ENCODE measurements around the gene ACOT7. TPM values are rescaled to one million over a fixed set of nuclear protein-coding genes. Genes with fewer than 3 reads are reported as not detected.
"Not testable (repeated sequence)": the region's sequence is repeated elsewhere in the genome, so short reads cannot be mapped to it uniquely, and the experiment has no call there.

ACOT7 gene
- total RNA-seq, 1 donor from 2014 or later, result 128 TPM

DNA sequence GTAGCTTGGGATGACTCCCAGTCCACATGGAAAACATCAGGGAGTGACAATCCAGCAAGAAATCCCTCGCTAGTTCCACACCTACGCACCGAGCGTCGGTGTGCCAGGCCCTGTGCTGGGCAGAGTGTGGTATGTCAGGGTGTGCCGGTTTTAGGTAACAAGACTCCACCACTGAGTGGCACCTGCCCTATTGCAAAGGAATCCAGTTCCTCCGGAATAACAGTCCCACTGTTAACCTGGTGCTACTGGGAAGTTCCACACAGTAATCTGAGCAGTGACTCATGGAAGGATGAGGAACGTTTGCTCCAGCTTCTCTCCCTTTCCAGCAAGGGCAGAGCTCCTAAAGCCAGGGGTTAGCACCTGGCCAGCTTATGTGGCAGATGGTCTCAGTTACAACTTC, 173.3 kb downstream of the ACOT7 start:
- Mint-ChIP-seq H3K27ac (no peak overlapping the region), H3K27me3 (ENCODE audit: low read depth) (no peaks in the 10 kb centered on the region), H3K4me3 (ENCODE audit: low read depth) (no peak overlapping the region), H3K9me3 (no peaks in the 10 kb centered on the region), H3K4me1 (ENCODE audit: low read depth) (no peaks in the 10 kb centered on the region), H3K36me3 (ENCODE audit: low read depth) (peaks cover 49% of the 10 kb centered on the region)
- DNase-seq (ENCODE audit: low spot score), result no peak
- intact Hi-C loops (cut with micrococcal nuclease), result no loop called here

DNA sequence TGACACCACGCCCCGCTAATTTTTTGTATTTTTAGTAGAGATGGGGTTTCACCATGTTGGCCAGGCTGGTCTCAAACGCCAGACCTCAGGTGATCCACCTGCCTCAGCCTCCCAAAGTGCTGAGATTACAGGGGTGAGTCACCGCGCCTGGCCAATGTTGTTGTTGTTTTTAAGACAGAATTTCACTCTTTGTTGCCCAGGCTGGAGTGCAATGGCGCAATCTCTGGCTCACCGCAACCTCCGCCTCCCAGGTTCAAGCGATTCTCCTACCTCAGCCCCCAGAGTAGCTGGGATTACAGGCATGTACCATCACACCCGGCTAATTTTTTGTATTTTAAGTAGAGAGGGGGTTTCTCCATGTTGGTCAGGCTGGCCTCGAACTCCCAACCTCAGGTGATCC, 173.9 kb downstream of the ACOT7 start:
- H3K9me3 Mint-ChIP-seq; H3K4me1 Mint-ChIP-seq (ENCODE audit: low read depth); DNase-seq (ENCODE audit: low spot score); H3K4me3 Mint-ChIP-seq (ENCODE audit: low read depth); H3K27ac Mint-ChIP-seq; intact Hi-C loops (cut with micrococcal nuclease); H3K27me3 Mint-ChIP-seq (ENCODE audit: low read depth): not testable (repeated sequence)
- peaks cover 44% of the 10 kb centered on the region for H3K36me3 Mint-ChIP-seq (ENCODE audit: low read depth)

DNA sequence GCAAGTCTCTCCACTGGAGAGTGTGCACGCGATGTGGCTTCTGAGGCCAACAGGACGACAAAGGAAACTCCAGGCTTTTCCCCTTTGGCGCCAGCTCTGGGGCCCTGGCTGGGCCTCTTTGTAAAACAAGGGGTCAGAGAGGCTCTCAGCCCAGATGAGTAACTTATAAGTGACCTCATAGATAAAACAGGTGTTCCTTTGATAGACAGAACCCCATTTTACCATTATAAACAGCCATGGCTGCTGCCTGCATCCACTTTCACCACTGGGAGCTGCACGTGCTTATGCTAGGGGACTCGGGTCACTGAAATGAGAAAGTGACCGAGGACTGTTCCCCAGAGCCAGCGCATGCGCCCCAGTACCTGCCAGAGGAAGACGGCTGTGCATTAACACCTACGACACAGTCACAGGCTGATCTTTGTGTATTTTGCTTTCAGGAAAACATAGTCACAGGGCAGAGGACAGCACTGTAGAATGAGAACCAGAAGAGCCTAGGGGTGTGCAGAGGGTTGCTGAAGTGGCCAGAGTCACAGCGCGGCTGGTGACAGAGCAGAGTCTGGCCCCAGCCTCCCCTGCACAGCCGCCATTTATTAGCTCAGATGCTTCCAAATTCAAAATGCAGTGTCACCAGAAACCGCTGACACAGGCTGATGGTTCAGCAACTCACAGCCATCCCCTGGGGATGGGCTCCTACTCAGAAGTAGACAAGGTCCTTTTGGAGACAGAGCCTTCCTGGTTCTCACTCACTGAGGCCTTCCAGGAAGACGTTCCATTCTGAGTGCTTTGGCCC, 175.0 kb downstream of the ACOT7 start:
- Mint-ChIP-seq H3K27ac (no peak overlapping the region), H3K27me3 (ENCODE audit: low read depth) (no peaks in the 10 kb centered on the region), H3K9me3 (no peaks in the 10 kb centered on the region), H3K36me3 (ENCODE audit: low read depth) (peaks cover 33% of the 10 kb centered on the region), H3K4me3 (ENCODE audit: low read depth) (no peak overlapping the region), H3K4me1 (ENCODE audit: low read depth) (no peaks in the 10 kb centered on the region)
- intact Hi-C loops (cut with micrococcal nuclease), result no loop called here
- DNase-seq (ENCODE audit: low spot score), result no peak

Other genes starting within 250 kb of the ACOT7 start
- gene CHD5, start 213.4 kb downstream of the ACOT7 start, total RNA-seq, result 0.46 and 0.78 TPM in 2 replicates
- gene RPL22, start 194.2 kb downstream of the ACOT7 start, total RNA-seq, result 473 and 533 TPM in 2 replicates
- gene RNF207, start 187.6 kb downstream of the ACOT7 start, total RNA-seq, result 54.4 and 58.4 TPM in 2 replicates
- 60.0 and 62.3 TPM in 2 replicates for gene ICMT, start 157.8 kb downstream of the ACOT7 start, total RNA-seq
- gene HES3, start 149.6 kb downstream of the ACOT7 start, total RNA-seq, result not detected in 2 replicates
- 1.5 TPM in 2 replicates for gene GPR153, start 132.7 kb downstream of the ACOT7 start, total RNA-seq
- 0.21 and 0.51 TPM in 2 replicates for gene HES2, start 26.2 kb upstream of the ACOT7 start, total RNA-seq
- gene ESPN, start 31.0 kb upstream of the ACOT7 start, total RNA-seq, result 0.87 and 1.0 TPM in 2 replicates
- gene TNFRSF25, start 72.4 kb upstream of the ACOT7 start, total RNA-seq, result 88.0 and 89.7 TPM in 2 replicates
- 1.1 and 1.6 TPM in 2 replicates for gene PLEKHG5, start 97.9 kb upstream of the ACOT7 start, total RNA-seq
- gene NOL9, start 160.7 kb upstream of the ACOT7 start, total RNA-seq, result 43.4 and 50.0 TPM in 2 replicates
- gene TAS1R1, start 161.5 kb upstream of the ACOT7 start, total RNA-seq, result not detected in 2 replicates
- 26.3 and 28.0 TPM in 2 replicates for gene ZBTB48, start 186.2 kb upstream of the ACOT7 start, total RNA-seq
- 21.3 and 22.6 TPM in 2 replicates for gene KLHL21, start 209.1 kb upstream of the ACOT7 start, total RNA-seq
- gene PHF13, start 220.0 kb upstream of the ACOT7 start, total RNA-seq, result 19.7 and 20.4 TPM in 2 replicates
- 23.2 and 24.1 TPM in 2 replicates for gene THAP3, start 231.1 kb upstream of the ACOT7 start, total RNA-seq